GM19351 (cell line): Measurements from ENCODE around the gene NDUFA5.
"Not testable (repeated sequence)": the region's sequence is repeated elsewhere in the genome, so short reads cannot be mapped to it uniquely, and the experiment has no call there.

ENCODE experiments used
- ATAC-seq: cut with Tn5 transposase; IDR thresholded peaks from one replicate; pipeline ENCODE4 v1.9.1; 2021; ENCODE audit warnings: mild to moderate bottlenecking, moderate library complexity; ENCODE audit not compliant: unreplicated experiment

Gene NDUFA5

GRCh38 chr7:123526533-123526932 lies 31.1 kb downstream of the NDUFA5 start:
- ATAC-seq, result not testable (repeated sequence)

- no peak for ATAC-seq
Measured at GRCh38 chr7:123522066-123522465, 35.6 kb downstream of the NDUFA5 start.

GRCh38 chr7:123505221-123505620 lies 52.4 kb downstream of the NDUFA5 start:
- ATAC-seq, result no peak

GRCh38 chr7:123502201-123502600 lies 55.4 kb downstream of the NDUFA5 start:
- ATAC-seq, result no peak

- no peak for ATAC-seq
Measured at GRCh38 chr7:123500878-123501489, 56.6 kb downstream of the NDUFA5 start.

GRCh38 chr7:123499211-123499970 lies 58.2 kb downstream of the NDUFA5 start:
- no peak for ATAC-seq

- ATAC-seq, result no peak
Measured at GRCh38 chr7:123498601-123499000, 59.0 kb downstream of the NDUFA5 start.

GRCh38 chr7:123498031-123498430 lies 59.6 kb downstream of the NDUFA5 start:
- ATAC-seq, result no peak

- ATAC-seq, result peak; percentile 68
Measured at GRCh38 chr7:123494193-123494796, 63.3 kb downstream of the NDUFA5 start.

GRCh38 chr7:123492485-123492884 lies 65.1 kb downstream of the NDUFA5 start:
- ATAC-seq, result peak; percentile 80
